GM12801 (cell line): ENCODE measurements around the gene CFAP157.

Experiments
- CTCF ChIP-seq: IDR thresholded peaks from one replicate; pipeline ENCODE4 v1.5.1; 2011; ENCODE audit warnings: control low read depth; ENCODE audit not compliant: insufficient read length; ENCODE audit errors: extremely low read depth

CFAP157 gene

GRCh38 chr9:127683723-127684122 lies 23.1 kb upstream of the CFAP157 start:
- no peak for TF ChIP-seq CTCF

GRCh38 chr9:127684576-127684975 lies 22.2 kb upstream of the CFAP157 start:
- TF ChIP-seq CTCF, result no peak

- no peak for TF ChIP-seq CTCF
These were observed 20.1 kb upstream of the CFAP157 start for GRCh38 chr9:127686461-127687393.

- no peak for TF ChIP-seq CTCF
These were observed 17.3 kb upstream of the CFAP157 start for GRCh38 chr9:127689329-127690000.

GRCh38 chr9:127690735-127691134 lies 16.1 kb upstream of the CFAP157 start:
- no peak for TF ChIP-seq CTCF

GRCh38 chr9:127692071-127692470 lies 14.7 kb upstream of the CFAP157 start:
- TF ChIP-seq CTCF, result no peak

- TF ChIP-seq CTCF, result no peak
These were observed 13.6 kb upstream of the CFAP157 start for GRCh38 chr9:127693143-127693542.
